Activated T-cell treated with anti-CD3 and anti-CD28 coated beads, Interleukin-2, amount 50 U/mL, for 48 hours (primary cell): Measurements from ENCODE around the gene ZIC5.

Experiments used
- DNase-seq, 2 experiments: peaks; one replicate each; pipeline ENCODE4 v3.0.0-alpha.2; 2020

ZIC5 gene

DNA sequence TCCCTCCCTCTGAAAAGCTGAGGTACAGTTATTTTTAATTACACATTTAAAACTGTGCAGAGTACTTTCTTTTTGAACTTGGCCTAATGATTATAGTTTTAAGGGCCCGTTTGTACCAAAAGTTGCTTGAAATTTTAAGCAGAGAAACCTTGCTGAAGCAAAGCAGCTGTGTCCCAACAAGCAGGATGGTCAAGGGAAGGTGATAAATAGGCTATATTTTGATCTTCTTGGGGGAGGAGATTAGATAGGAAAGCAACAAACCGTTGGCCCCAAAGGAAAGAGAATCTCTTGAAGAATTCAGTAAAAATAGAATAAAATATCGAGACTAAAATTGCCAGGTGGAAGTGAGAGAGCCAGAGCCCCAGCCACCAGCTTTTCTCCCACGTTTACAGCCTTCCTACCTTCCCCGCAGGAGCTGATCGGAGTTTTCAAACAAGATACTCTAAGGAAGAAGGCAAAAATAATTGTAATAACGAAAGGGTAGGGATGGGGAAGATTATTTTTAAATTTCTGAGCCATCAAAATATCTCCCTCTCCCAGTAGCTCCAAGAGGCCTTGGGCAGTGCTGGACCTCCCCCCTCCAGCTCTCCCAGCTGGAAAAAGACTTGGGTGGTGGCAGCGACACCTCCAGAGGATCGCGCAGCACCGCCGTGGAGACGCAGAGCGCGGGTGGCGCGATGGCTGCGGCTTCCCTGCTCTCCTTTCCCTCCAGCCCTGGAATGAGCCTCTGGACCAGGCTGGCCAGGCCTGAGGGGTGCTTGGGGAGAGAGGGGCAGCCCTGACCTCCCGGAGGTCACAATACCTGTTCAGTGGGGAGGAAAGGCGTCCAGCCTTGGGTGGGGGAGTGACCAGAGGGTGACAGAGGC is 15.8 kb upstream of the ZIC5 start:
- no peak for DNase-seq

DNA sequence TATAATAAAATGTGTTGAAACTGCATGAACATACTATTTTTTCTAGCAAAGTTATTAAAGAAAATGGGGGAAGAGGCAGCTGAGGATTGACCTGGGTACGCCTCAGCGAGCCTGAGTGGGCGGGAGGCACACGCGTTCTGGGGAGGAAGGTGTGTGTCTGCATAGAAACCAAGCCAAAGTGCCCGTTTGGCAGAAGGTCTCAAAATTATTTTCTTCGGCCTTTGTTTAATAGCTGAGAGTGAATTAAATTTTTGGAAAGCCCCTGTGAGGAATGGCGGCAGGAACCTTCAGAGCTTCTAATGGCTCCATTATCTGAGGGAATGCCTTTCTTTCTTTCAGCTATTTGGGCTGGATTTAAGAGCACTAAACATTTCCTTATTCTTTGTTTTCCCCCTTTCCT is 15.2 kb upstream of the ZIC5 start:
- no peak for DNase-seq

DNA sequence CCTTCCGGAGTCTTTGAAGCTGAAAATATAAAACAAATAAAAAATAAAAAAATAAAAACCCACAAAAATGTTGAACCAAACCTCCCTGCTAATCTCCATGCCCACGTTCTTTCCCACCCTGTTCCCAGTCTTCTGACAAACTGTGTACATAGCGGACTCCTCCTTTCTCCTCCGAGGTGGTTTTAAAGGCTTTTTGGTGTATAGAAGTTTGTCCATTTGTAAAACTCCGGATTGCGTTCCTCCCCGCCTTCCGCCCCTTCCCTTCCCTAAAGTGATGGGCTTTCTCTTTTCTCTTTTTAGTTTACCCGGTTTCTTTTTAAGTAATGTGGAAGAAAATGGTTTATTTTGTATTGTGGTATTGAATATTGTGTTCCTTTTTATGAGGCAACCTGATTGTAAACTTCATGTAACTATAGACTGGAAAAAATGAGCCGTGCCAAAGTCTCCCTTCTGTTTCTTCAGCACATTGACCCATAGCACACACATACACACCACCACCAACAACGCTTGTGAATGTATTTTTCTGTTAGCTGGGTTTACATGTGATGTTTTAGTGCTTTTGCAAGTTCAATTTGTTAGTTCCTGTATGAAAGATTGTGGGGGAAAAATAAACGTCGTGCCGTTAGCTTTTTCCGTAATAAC is 14.4 kb upstream of the ZIC5 start:
- DNase-seq = no peak

DNA sequence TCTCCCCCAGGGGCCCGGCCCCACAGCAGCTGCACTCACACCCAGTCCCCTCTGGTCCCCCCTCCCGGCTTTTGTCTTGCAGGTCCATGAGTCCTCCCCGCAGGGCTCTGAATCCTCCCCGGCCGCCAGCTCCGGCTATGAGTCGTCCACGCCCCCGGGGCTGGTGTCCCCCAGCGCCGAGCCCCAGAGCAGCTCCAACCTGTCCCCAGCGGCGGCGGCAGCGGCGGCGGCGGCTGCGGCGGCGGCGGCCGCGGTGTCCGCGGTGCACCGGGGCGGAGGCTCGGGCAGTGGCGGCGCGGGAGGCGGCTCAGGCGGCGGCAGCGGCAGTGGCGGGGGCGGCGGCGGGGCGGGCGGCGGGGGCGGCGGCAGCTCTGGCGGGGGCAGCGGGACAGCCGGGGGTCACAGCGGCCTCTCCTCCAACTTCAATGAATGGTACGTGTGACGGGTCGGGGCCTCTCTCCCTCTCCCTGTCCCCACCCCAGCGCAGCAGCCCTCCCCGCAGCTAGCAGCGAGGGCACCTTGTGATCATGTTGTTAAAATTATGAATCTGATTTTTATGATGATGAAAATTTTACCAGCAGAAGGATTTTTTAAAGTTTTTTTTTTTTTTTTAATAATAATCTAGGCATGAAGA is 13.8 kb upstream of the ZIC5 start:
- DNase-seq = peak; percentile 31 to 46

DNA sequence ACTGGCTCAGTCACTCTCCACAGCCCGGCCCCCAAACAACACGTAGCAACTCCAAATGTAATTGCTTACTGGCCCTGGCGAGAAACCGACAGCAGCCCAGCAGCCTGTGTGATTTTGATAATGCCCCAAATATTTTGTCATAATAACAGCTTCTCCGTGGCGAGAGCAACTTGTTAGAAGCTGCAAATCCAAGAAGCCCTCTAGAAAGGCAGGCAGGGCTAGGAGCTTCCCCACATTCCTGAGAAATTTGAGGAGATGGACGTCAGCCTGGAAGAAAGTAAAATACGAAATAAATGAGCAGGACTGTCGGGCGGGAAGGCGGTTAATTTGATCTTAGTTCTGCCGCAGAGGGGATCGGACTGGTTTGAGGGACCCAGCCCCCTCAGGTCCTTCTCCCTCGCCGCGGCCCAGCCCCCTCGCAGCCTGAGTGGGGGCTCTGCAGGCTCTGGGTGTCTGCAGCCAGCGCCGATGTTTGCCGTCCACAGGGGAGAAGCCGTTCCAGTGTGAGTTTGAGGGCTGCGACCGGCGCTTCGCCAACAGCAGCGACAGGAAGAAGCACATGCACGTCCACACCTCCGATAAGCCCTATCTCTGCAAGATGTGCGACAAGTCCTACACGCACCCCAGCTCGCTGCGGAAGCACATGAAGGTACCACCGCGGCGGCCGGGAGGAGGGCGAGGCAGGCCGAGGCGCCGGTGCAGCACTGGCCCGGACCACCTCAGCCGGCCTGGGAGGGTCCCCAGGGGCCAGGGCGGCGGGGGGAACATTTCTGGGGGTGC is 13.1 kb upstream of the ZIC5 start:
- peak; percentile 43 to 45 for DNase-seq

DNA sequence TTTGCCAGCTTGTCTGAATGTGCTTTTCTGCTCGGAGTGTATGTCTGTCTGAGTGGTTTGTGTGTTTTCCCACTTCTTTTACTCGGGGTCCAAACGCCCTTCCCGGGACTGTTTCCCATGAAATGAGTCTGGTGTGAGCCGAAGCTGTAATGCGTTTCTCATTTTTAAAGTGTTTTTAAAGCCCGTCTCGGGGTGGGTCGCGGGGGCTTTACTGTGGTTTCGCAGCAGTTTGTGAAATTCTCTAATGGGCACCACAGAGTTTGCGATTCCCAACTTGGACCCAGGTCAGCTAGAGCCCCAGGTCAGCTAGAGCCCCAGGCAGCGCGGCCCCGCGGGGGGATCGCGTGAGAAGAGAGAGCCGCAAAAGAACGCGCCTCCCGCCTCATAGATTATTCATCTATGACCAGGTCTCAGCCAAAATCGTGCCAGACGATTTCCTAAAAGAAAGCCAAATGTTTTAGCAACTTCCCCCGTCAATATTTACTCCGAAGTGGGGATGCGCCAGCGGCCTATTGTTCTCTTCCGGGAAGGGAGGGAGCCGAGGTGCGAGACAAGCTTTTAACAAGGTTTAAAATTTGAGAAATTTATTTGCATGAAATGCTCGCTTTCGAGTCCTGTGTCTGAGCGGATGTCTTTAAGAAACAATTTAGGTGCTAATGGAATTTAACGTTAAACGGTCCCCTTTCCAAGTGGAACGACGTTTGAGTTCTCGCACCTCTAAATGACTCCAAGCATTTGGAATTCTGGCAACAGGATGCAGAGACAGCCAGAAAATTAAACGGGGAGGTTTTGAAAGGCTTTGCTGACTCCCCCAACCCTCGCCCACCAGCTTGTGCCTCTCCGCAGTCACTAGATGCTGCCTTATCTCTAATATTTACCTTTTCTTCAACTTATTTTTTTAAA is 12.2 kb upstream of the ZIC5 start:
- DNase-seq = peak in 1 of 2 experiments; percentile 36

DNA sequence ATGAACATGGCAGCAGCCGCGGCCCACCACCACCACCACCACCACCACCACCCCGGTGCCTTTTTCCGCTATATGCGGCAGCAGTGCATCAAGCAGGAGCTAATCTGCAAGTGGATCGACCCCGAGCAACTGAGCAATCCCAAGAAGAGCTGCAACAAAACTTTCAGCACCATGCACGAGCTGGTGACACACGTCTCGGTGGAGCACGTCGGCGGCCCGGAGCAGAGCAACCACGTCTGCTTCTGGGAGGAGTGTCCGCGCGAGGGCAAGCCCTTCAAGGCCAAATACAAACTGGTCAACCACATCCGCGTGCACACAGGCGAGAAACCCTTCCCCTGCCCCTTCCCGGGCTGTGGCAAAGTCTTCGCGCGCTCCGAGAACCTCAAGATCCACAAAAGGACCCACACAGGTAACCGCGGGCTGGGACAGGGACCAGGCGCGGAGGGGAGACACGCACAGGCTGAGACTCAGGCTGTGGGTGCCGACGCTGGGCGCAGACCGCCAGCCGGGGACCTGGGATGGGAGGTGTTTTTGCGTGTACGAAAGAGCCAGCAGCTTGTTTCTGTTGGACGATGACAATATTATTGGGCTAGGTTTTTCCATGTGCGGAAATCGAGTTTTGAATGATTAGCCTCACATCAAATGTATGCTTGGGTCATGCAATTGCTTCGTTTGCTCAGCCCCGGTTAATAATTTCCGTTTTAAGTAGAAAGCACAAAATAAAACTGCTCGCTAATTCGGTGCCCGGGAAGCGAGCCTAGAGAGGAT is 11.3 kb upstream of the ZIC5 start:
- peak; percentile 45 to 46 for DNase-seq

DNA sequence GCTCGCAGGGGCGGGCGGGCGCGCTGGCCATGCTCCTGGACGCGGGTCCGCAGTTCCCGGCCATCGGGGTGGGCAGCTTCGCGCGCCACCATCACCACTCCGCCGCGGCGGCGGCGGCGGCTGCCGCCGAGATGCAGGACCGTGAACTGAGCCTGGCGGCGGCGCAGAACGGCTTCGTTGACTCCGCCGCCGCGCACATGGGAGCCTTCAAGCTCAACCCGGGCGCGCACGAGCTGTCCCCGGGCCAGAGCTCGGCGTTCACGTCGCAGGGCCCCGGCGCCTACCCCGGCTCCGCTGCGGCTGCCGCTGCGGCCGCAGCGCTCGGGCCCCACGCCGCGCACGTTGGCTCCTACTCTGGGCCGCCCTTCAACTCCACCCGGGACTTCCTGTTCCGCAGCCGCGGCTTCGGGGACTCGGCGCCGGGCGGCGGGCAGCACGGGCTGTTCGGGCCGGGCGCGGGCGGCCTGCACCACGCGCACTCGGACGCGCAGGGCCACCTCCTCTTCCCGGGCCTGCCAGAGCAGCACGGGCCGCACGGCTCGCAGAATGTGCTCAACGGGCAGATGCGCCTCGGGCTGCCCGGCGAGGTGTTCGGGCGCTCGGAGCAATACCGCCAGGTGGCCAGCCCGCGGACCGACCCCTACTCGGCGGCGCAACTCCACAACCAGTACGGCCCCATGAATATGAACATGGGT is 10.6 kb upstream of the ZIC5 start:
- peak; percentile 42 to 55 for DNase-seq

DNA sequence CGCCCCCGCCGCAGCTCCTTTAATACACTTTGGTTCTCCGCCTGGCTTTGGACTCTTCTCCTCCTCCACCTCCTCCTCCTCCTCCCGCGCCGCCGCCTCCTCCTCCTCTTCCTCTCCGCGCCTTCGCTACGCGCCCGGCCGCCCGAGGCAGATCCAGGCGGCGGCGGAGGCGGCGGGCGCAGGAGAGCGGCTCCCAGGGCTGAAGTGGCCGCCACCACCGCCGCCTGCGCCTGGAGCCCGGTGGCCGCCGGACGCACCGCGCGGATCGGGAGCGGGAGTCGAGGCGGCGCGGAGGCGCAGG is 10.1 kb upstream of the ZIC5 start, which contains the start of gene ZIC2:
Gene ZIC2, plus strand, starts transcription at position 50 of the 301 bp plus-strand sequence. CDS start 281 bp downstream, outside the sequence.
- peak in 1 of 2 experiments; percentile 34 for DNase-seq

DNA sequence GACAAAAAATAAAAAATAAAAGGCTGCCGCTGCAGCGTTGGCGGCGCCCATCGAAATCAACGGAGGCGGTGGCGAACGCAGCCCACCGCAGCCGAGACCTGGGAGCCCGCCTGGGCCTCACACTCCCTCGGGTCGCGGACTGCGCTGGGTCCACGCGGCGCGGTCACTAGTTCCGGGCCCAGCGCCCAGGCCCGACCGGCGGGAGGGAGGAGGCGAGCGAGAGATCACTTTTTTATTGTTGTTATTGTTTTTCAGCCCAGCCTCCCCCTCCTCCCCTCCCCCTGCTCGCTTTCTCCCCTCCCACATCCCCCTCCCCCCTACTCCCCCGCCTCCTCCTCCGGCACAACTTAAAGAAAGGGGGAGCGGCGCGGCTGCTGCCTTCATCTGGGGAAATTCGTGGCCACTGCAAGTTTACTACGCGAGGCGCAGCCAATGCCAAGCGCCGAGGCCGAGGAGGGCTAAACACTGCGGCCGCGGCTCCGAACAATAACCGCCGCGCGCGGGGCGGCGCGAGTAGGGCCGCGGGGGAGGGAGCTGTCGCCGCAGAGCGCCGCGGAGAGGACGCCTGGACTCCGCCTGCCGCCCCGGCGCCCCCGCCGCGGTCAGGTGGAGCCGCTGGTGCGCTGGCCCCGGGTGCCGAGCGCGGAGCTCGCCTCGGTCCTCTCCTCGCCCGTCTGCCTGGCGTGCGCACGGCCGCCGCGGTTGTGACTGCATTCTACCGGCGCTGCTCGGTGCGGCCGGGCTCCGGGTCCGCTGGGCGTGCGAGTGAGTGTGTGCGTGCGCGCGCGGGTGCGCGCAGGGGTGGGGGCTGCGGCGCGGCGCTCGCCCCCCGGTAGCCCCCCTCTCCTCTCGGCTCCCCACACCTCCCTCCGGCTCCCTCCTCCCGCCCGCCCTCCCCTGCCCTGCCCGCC is 9.5 kb upstream of the ZIC5 start:
- peak; percentile 48 to 61 for DNase-seq

DNA sequence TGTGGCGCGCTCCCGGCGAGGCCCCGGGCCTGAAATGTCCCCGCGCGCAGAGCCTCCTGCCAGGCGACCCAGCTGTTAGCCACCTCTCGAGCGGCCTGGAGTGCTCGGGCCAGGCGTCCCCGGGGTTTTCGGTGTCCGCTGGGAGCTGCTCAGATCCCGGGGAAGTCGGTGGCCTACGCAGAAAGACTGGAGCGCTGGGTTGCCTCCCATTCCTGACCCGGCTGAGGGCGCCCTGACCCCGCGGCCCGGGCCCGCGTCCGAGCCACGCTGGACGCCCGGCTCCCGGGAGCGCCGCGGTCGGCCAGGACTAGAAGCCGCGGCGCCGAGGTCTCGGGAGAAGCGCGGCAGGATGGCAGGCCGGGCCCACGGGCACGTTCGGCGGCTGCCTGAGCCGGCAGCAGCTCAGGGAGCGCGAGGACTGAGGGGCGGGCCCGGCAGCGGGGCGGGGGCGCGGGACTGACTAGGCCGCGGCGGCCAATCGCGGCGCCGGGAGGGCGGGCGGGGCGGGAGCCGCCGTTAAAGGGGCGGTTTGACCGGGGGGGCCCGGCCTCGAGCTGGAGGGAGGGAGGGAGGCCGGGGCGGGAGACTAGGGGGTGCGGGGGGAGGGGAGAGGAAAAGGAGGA is 8.7 kb upstream of the ZIC5 start:
- DNase-seq = peak; percentile 65 to 75

DNA sequence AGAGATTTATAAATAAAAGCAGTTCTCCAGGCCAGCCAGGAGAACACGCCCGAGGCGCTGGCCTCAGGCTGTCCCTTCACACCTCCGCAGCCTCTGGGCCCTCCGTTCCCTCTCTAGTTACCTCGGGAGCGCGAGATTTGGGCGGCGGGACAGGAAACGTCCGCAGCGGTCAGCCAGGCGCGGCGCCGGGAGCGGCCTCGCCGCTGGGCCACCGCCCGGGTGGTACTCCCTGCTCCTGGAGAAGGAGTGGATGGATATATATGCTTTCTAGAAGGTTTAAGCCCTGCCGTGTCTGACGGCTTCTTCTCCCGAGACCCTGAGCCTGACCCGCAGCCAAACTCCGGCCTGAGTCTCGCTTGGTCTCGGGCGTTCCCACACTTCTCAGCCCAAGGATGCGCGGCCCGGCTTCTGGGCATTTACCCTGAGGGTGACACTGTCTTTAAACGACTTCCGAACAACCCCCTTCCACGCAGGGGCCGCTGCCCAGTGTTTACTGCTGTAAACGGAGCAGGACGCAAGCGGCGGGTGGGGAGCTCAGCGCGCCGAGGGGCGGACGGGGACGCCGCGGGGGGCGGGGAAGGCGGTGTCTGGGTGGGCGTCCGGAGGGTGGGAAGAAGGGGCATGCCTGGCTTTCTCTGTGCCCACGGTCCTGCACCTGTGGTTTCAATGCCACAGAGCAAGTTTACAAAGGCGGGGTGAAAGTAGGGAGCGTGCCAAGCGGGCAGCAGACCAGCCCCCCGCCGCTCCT is 8.1 kb upstream of the ZIC5 start:
- DNase-seq = peak; percentile 27 to 37

DNA sequence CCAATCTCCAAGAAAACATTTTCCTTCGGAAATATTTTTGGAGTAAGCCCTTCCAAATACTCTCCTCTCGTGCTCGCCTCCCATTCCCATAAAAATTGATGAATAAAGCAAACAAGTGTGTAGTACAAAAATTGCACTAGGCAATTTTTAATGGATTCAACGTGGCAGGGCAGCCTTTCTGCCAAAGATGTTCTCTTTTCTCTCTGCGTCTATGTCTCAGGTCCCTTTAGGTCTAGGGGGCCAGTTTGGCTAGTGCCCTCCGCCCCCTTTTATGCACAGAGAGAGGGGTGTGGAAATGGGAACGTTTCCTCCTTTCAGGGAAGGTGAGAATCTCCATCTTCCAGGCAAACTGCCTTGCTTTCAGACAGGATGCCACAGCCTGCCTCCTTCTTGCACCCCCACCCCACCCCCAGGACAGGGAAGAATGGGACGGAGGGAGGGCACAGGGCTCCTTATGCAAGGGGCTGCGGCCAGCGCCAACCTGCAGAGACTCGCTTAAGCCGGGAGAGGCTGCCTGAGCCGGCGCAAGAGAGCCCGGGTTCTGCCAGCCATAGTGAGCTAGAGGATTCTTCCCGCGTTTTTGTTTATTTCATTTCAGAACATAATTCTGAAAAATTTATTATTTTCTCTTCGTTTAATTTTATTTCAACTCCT is 7.4 kb upstream of the ZIC5 start:
- peak in 1 of 2 experiments; percentile 37 for DNase-seq

DNA sequence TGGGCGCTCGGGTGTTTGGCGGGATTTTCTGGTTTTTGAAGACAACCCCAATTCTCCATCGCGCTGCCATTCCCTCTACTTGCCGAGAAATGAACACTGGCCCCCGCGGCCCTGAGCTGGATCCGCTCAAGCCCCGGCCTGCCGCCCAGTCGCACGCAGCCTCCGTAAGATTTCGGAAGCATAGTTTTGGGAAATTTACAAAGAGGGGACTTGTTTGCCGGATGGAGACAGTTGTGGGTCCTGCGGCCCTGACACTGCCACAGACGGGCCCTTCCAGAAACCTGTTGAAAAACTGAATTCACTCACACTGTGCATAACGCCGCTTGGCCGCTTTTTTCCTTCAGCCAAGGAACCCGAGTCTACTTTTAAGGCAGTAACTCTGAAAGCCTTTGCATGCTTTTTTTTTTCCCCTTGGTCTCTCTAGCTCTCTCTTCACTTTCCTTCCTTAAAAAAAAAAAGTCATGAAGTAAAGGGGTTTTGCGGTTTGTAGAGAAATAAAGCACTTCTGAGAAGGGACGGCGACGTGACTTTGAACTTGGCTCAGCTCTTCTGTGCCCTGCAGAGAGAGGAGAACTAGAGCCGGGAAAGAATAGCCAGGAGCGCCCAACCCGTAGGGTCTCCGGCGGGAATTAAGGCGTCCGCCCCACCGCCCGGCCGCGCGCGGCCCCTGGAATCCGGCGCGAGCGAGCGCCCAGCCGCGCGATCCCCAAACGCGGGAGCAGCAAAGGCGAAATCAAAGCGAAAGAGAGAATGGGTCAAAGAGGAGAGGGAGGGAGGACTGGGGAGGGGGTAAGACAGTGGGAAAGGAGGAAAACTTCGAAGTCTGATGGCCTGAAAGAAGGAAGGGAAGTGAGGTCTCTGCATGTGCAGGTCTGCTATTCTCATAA is 6.6 kb upstream of the ZIC5 start:
- DNase-seq = peak in 1 of 2 experiments; percentile 19

DNA sequence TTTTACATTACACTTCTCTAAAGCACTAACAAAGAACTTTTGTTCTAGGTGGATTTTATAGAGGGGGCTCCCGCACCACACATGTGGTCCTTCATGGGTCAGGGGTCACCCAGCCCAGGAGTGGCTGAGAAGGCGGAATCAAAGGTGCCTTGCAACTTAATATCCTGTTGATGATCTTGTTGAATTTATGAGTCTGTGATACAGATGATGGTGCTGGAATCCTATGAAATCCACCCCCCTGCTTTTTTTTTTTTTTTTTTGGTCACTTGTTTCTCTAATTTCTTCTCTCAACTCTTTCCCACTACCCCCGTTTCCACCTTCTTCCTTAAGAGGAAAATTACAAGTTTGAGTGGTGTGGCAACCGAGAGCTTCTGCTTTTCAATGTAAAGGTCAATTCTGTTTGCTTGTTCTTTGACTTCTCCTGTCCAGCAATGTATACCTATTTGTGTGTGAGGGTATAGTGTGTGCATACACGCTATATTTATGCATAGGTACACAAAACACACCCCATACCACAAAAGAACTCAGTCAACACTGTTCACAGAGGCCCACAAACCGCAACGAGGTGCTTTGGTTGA is 5.9 kb upstream of the ZIC5 start:
- peak in 1 of 2 experiments; percentile 14 for DNase-seq

DNA sequence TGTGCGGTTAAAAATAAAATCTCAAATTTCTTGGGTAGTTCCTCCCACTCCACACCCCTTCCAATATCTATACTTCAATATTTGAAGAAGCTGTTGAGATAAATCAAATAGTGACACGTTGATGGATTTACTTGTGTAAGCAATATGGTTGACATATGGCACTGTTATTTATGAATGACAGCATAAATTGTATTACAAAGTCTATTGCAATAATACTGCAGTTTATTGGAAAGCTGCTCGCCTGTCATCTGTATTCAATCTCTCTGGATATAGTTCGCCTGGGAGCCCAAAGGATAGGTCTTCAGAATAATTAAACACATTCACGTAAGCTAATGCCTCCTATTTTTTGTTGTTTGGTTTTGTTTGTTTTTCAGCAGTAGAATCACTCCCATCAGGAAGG is 5.0 kb upstream of the ZIC5 start:
- DNase-seq = no peak
